Measurements from ENCODE around the gene DMC1.

The DMC1 gene

GRCh38 chr22:38494939-38495338 is 75.0 kb downstream of the DMC1 start:
- Histone ChIP-seq H3K9me3 (ENCODE audit: insufficient read depth, low read depth, low read length) (no peaks in the 10 kb centered on the region), H4K8ac (ENCODE audit: low read depth, low read length) (no peak overlapping the region), H4K12ac (ENCODE audit: low read depth, low read length) (no peak overlapping the region), H3K23ac (ENCODE audit: low read length) (no peak overlapping the region), H3K4me1 (ENCODE audit: control insufficient read depth in 1 of 2, insufficient read depth in 2 of 2, low read length in 2 of 2) (no peaks in the 10 kb centered on the region), H2AK5ac (ENCODE audit: low read length) (no peak overlapping the region), H3K27ac (ENCODE audit: low read depth, low read length) (no peak overlapping the region), H3K79me2 (ENCODE audit: control insufficient read depth, insufficient read depth, low read length, poor library complexity) (no peaks in the 10 kb centered on the region), H2AFZ (ENCODE audit: insufficient read depth, low read length, poor library complexity) (no peak overlapping the region), H3K4me2 (ENCODE audit: low read length) (no peak overlapping the region), H3K27me3 (ENCODE audit: insufficient read depth, low read length) (no peaks in the 10 kb centered on the region), H2BK120ac (ENCODE audit: insufficient read depth, low read length, poor library complexity) (no peak overlapping the region), H3K79me1 (ENCODE audit: low read length) (no peaks in the 10 kb centered on the region), H2BK5ac (ENCODE audit: low read depth, low read length, poor library complexity) (no peak overlapping the region), H3K36me3 (ENCODE audit: control insufficient read depth in 1 of 2, insufficient read depth in 2 of 2, low read length in 2 of 2) (peaks cover 43 to 75% of the 10 kb centered on the region in 2 experiments), H4K91ac (ENCODE audit: low read depth, low read length) (no peak overlapping the region), H2BK12ac (ENCODE audit: low read length) (no peak overlapping the region), H3K18ac (ENCODE audit: low read length) (no peak overlapping the region), H3K4ac (ENCODE audit: low read depth, low read length) (no peak overlapping the region), H3K9ac (ENCODE audit: low read length) (no peak overlapping the region), H3K14ac (ENCODE audit: low read length) (no peak overlapping the region), H3K4me3 (ENCODE audit: low read depth, low read length) (no peak overlapping the region)
- no peak for DNase-seq
- WGBS (ENCODE audit: extremely low coverage, insufficient coverage, insufficient read length) = no CpG with 5 or more reads among the region's 12 CpGs

- no peak overlapping the region for H3K4ac ChIP-seq (ENCODE audit: low read depth, low read length)
- no peak overlapping the region for H2AK5ac ChIP-seq (ENCODE audit: low read length)
- no peak overlapping the region for H3K27ac ChIP-seq (ENCODE audit: low read depth, low read length)
- H3K23ac ChIP-seq (ENCODE audit: low read length) = no peak overlapping the region
- no peaks in the 10 kb centered on the region for H3K79me2 ChIP-seq (ENCODE audit: control insufficient read depth, insufficient read depth, low read length, poor library complexity)
- no peaks in the 10 kb centered on the region for H3K27me3 ChIP-seq (ENCODE audit: insufficient read depth, low read length)
- no peak overlapping the region for H3K4me3 ChIP-seq (ENCODE audit: low read depth, low read length)
- no peaks in the 10 kb centered on the region for H3K4me1 ChIP-seq (ENCODE audit: control insufficient read depth in 1 of 2, insufficient read depth in 2 of 2, low read length in 2 of 2)
- H3K18ac ChIP-seq (ENCODE audit: low read length) = no peak overlapping the region
- no peak overlapping the region for H4K8ac ChIP-seq (ENCODE audit: low read depth, low read length)
- H3K4me2 ChIP-seq (ENCODE audit: low read length) = no peak overlapping the region
- no peak overlapping the region for H2BK12ac ChIP-seq (ENCODE audit: low read length)
- no peak overlapping the region for H3K14ac ChIP-seq (ENCODE audit: low read length)
- H3K79me1 ChIP-seq (ENCODE audit: low read length) = no peaks in the 10 kb centered on the region
- no peaks in the 10 kb centered on the region for H3K9me3 ChIP-seq (ENCODE audit: insufficient read depth, low read depth, low read length)
- no peak overlapping the region for H2AFZ ChIP-seq (ENCODE audit: insufficient read depth, low read length, poor library complexity)
- H4K91ac ChIP-seq (ENCODE audit: low read depth, low read length) = no peak overlapping the region
- H2BK5ac ChIP-seq (ENCODE audit: low read depth, low read length, poor library complexity) = no peak overlapping the region
- peaks cover 43 to 76% of the 10 kb centered on the region in 2 experiments for H3K36me3 ChIP-seq (ENCODE audit: control insufficient read depth in 1 of 2, insufficient read depth in 2 of 2, low read length in 2 of 2)
- no peak overlapping the region for H3K9ac ChIP-seq (ENCODE audit: low read length)
- DNase-seq = no peak
- no CpG with 5 or more reads among the region's 2 CpGs for WGBS (ENCODE audit: extremely low coverage, insufficient coverage, insufficient read length)
- no peak overlapping the region for H2BK120ac ChIP-seq (ENCODE audit: insufficient read depth, low read length, poor library complexity)
- H4K12ac ChIP-seq (ENCODE audit: low read depth, low read length) = no peak overlapping the region
Measured at GRCh38 chr22:38494498-38494897, 75.5 kb downstream of the DMC1 start.

GRCh38 chr22:38491707-38492348 is 78.2 kb downstream of the DMC1 start:
- Histone ChIP-seq H3K27ac (ENCODE audit: low read depth, low read length) (no peak overlapping the region), H2AFZ (ENCODE audit: insufficient read depth, low read length, poor library complexity) (no peak overlapping the region)
- WGBS (ENCODE audit: extremely low coverage, insufficient coverage, insufficient read length) = no CpG with 5 or more reads among the region's 5 CpGs

GRCh38 chr22:38490915-38491314 is 79.1 kb downstream of the DMC1 start:
- Histone ChIP-seq H2BK12ac (ENCODE audit: low read length) (no peak overlapping the region), H3K9ac (ENCODE audit: low read length) (no peak overlapping the region), H3K9me3 (ENCODE audit: insufficient read depth, low read depth, low read length) (no peaks in the 10 kb centered on the region), H3K79me2 (ENCODE audit: control insufficient read depth, insufficient read depth, low read length, poor library complexity) (no peaks in the 10 kb centered on the region), H3K23ac (ENCODE audit: low read length) (no peak overlapping the region), H3K14ac (ENCODE audit: low read length) (no peak overlapping the region), H2BK5ac (ENCODE audit: low read depth, low read length, poor library complexity) (no peak overlapping the region), H4K91ac (ENCODE audit: low read depth, low read length) (no peak overlapping the region), H3K18ac (ENCODE audit: low read length) (no peak overlapping the region), H3K4ac (ENCODE audit: low read depth, low read length) (no peak overlapping the region), H4K12ac (ENCODE audit: low read depth, low read length) (no peak overlapping the region), H4K8ac (ENCODE audit: low read depth, low read length) (no peak overlapping the region), H3K79me1 (ENCODE audit: low read length) (no peaks in the 10 kb centered on the region), H2BK120ac (ENCODE audit: insufficient read depth, low read length, poor library complexity) (no peak overlapping the region), H2AK5ac (ENCODE audit: low read length) (no peak overlapping the region), H3K27ac (ENCODE audit: low read depth, low read length) (no peak overlapping the region), H3K27me3 (ENCODE audit: insufficient read depth, low read length) (no peaks in the 10 kb centered on the region), H2AFZ (ENCODE audit: insufficient read depth, low read length, poor library complexity) (no peak overlapping the region), H3K36me3 (ENCODE audit: control insufficient read depth in 1 of 2, insufficient read depth in 2 of 2, low read length in 2 of 2) (peaks cover 43 to 71% of the 10 kb centered on the region in 2 experiments), H3K4me3 (ENCODE audit: low read depth, low read length) (no peak overlapping the region), H3K4me1 (ENCODE audit: control insufficient read depth in 1 of 2, insufficient read depth in 2 of 2, low read length in 2 of 2) (no peaks in the 10 kb centered on the region), H3K4me2 (ENCODE audit: low read length) (no peak overlapping the region)
- no CpG with 5 or more reads among the region's 1 CpG for WGBS (ENCODE audit: extremely low coverage, insufficient coverage, insufficient read length)
- DNase-seq = no peak

More at GRCh38 chr22:38491707-38492348, 78.2 kb downstream of the DMC1 start:
- Histone ChIP-seq H4K91ac (ENCODE audit: low read depth, low read length) (no peak overlapping the region), H3K9ac (ENCODE audit: low read length) (no peak overlapping the region), H3K4me3 (ENCODE audit: low read depth, low read length) (no peak overlapping the region), H3K27me3 (ENCODE audit: insufficient read depth, low read length) (no peaks in the 10 kb centered on the region), H4K8ac (ENCODE audit: low read depth, low read length) (no peak overlapping the region), H3K79me2 (ENCODE audit: control insufficient read depth, insufficient read depth, low read length, poor library complexity) (no peaks in the 10 kb centered on the region), H3K4ac (ENCODE audit: low read depth, low read length) (no peak overlapping the region), H3K9me3 (ENCODE audit: insufficient read depth, low read depth, low read length) (no peaks in the 10 kb centered on the region), H2BK12ac (ENCODE audit: low read length) (no peak overlapping the region), H2BK120ac (ENCODE audit: insufficient read depth, low read length, poor library complexity) (no peak overlapping the region), H4K12ac (ENCODE audit: low read depth, low read length) (no peak overlapping the region), H3K36me3 (ENCODE audit: control insufficient read depth in 1 of 2, insufficient read depth in 2 of 2, low read length in 2 of 2) (peaks cover 42 to 69% of the 10 kb centered on the region in 2 experiments), H3K14ac (ENCODE audit: low read length) (no peak overlapping the region), H3K4me1 (ENCODE audit: control insufficient read depth in 1 of 2, insufficient read depth in 2 of 2, low read length in 2 of 2) (no peaks in the 10 kb centered on the region), H3K4me2 (ENCODE audit: low read length) (no peak overlapping the region), H3K79me1 (ENCODE audit: low read length) (no peaks in the 10 kb centered on the region), H2AK5ac (ENCODE audit: low read length) (no peak overlapping the region), H2BK5ac (ENCODE audit: low read depth, low read length, poor library complexity) (no peak overlapping the region), H3K23ac (ENCODE audit: low read length) (no peak overlapping the region), H3K18ac (ENCODE audit: low read length) (no peak overlapping the region)
- DNase-seq = no peak

Measured in trophoblast cell (in vitro differentiated cells and primary cell).